PFSK-1 (cell line): ENCODE measurements around the gene CLMN.

Source experiments
- FOXP2 ChIP-seq: optimal IDR thresholded peaks from 2 replicates; pipeline ENCODE3; 2011; ENCODE audit warnings: borderline replicate concordance, control low read depth, inconsistent platforms; ENCODE audit not compliant: insufficient read depth; ENCODE audit errors: extremely low read length, extremely low read depth
- POLR2AphosphoS5 ChIP-seq: IDR thresholded peaks from 2 replicates; pipeline ENCODE4 v1.6.1; 2012; ENCODE audit warnings: low read depth, mild to moderate bottlenecking, control low read depth, low read length, moderate library complexity
- SIN3A ChIP-seq: IDR thresholded peaks from 2 replicates; pipeline ENCODE4 v1.6.1; 2012; ENCODE audit warnings: mild to moderate bottlenecking, low read length, moderate library complexity, borderline replicate concordance; ENCODE audit not compliant: insufficient read depth
- TAF1 ChIP-seq: IDR thresholded peaks from 2 replicates; pipeline ENCODE4 v1.6.1; 2012; ENCODE audit warnings: low read length, control low read depth, borderline replicate concordance; ENCODE audit not compliant: insufficient read depth
- TF ChIP-seq, protein P1 (sequence below), 2 experiments: IDR thresholded peaks; 2 replicates each; pipeline versions ENCODE4 v1.6.1 to v1.8.0; 2011 to 2012; ENCODE audit warnings: low read depth in 2 of 2, low read length in 2 of 2, control low read depth in 1 of 2, inconsistent platforms in 1 of 2, mild to moderate bottlenecking in 1 of 2, moderate library complexity in 1 of 2; ENCODE audit not compliant: insufficient read depth in 1 of 2

The CLMN gene

DNA sequence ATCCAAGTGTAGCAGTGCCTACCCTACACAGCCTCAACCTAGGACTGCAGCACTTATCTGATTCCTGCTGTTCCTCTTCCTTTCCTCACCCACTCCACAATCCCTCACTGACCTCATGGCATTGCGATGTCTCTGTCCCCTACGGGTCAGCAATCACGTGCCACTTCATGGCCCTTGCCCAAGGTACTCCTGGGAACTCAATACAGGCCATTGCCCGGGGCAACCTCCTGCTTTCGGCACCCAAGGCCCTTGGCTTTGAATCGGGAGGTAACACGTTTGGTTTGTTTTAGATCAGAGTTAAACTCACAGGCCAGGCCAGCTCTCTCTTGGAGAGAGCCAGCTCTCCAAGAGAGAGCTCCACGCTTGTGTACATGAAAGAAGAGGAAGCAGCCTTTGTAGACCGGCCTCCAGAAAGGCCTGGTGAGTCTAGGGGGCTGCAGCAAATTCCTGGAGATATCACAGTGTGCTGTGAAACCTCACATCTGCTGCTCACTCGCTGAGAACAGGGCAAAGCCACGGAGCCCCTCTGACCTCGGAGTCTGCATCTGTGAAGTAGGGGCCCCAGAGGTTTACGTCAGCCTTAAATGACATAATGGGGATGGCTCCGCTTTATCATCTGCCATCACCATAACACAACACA, 12.2 kb downstream of the CLMN start:
- TF ChIP-seq POLR2AphosphoS5 = no peak
- TF ChIP-seq, protein P1, sequence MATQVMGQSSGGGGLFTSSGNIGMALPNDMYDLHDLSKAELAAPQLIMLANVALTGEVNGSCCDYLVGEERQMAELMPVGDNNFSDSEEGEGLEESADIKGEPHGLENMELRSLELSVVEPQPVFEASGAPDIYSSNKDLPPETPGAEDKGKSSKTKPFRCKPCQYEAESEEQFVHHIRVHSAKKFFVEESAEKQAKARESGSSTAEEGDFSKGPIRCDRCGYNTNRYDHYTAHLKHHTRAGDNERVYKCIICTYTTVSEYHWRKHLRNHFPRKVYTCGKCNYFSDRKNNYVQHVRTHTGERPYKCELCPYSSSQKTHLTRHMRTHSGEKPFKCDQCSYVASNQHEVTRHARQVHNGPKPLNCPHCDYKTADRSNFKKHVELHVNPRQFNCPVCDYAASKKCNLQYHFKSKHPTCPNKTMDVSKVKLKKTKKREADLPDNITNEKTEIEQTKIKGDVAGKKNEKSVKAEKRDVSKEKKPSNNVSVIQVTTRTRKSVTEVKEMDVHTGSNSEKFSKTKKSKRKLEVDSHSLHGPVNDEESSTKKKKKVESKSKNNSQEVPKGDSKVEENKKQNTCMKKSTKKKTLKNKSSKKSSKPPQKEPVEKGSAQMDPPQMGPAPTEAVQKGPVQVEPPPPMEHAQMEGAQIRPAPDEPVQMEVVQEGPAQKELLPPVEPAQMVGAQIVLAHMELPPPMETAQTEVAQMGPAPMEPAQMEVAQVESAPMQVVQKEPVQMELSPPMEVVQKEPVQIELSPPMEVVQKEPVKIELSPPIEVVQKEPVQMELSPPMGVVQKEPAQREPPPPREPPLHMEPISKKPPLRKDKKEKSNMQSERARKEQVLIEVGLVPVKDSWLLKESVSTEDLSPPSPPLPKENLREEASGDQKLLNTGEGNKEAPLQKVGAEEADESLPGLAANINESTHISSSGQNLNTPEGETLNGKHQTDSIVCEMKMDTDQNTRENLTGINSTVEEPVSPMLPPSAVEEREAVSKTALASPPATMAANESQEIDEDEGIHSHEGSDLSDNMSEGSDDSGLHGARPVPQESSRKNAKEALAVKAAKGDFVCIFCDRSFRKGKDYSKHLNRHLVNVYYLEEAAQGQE (IDR thresholded peaks at IDR 0.05; ENCODE audit: insufficient read depth in 1 of 2, low read depth in 2 of 2, low read length in 2 of 2) = no peak
- no peak for TF ChIP-seq FOXP2
- TF ChIP-seq TAF1 = no peak
- TF ChIP-seq SIN3A = no peak

DNA sequence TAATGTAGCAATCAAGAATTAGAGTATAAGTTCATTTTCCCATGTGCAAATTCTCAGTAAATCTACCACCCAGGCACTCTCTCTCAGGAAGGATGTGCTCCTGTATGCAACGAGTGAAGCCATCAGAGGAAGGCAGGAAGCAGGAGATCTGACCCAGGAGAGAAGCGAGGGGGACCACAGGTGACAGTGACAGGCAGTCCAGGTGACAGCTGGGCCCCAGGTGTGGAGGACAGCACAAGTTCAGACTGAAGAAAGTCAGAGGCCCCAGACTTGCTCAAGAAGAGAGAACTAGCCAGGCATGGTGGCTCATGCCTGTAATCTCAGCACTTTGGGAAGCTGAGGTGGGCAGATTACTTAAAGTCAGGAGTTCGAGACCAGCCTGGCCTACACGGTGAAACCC, 13.8 kb downstream of the CLMN start:
- TF ChIP-seq, protein P1 (IDR thresholded peaks at IDR 0.05; ENCODE audit: insufficient read depth in 1 of 2, low read depth in 2 of 2, low read length in 2 of 2) = no peak
- TF ChIP-seq FOXP2 = no peak
- TF ChIP-seq POLR2AphosphoS5 = no peak
- no peak for TF ChIP-seq SIN3A
- no peak for TF ChIP-seq TAF1

DNA sequence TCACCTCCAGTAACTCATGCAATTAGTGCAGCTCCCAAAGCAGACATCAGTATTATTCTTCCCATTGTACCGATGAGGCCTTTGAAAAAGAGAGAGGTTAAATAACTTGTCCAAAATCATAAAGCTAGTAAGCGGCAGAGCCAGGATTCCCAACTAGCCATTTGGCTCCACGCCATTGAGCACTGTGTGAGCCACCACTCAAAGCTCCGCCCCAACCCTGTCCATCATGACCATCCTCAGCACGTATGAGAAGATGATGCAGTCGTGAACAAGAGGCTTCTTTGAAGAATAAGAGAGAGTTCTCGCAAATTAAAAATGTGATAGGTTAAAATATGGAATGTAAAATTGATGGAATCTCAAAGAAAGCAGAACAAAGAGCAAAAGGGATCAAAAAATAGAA, 14.6 kb downstream of the CLMN start:
- TF ChIP-seq POLR2AphosphoS5 (no peak), SIN3A (no peak), FOXP2 (no peak)
- TF ChIP-seq, protein P1 (IDR thresholded peaks at IDR 0.05; ENCODE audit: insufficient read depth in 1 of 2, low read depth in 2 of 2, low read length in 2 of 2) = no peak

DNA sequence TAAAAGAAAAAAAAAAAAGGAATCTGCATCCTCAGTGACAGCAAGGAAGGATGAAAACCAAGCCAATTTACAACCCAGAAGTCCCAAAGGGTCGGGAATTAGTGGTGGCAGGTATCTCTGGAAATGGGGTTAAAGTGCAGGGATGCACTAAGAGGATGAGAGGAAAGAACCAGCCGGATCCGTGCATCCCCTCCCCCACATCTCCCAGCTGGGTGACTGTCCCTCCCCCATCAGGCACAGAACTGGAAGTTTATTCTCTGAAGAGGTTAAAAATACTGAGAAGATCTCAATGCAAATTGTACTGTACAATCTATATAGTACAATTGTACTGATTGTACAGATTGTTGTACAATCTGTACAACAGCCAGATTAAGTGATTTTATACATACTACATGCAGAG, 15.4 kb downstream of the CLMN start:
- TF ChIP-seq, protein P1 (IDR thresholded peaks at IDR 0.05; ENCODE audit: insufficient read depth in 1 of 2, low read depth in 2 of 2, low read length in 2 of 2) = no peak
- TF ChIP-seq SIN3A (no peak), TAF1 (no peak), POLR2AphosphoS5 (no peak), FOXP2 (no peak)

DNA sequence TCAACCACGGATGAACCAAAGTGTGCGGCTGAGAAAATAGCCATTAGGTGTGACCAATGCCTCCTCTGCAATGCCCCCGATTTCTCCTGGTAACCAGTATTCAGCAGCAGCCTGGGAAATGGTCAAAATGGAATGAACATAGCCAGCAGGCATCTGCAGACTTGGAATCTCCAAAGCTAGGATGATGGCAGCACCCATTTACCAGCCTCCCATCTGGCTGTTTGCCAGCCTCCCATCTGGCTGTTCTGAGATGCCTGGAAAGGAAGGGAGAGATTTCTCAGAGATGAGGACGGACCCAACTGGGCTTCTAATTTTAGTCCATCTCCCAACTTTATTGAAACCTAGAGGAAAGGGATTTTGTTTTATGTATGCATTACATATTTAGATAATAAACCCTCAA, 16.2 kb downstream of the CLMN start:
- TF ChIP-seq SIN3A (no peak), POLR2AphosphoS5 (no peak), TAF1 (no peak), FOXP2 (no peak)
- TF ChIP-seq, protein P1 (IDR thresholded peaks at IDR 0.05; ENCODE audit: insufficient read depth in 1 of 2, low read depth in 2 of 2, low read length in 2 of 2) = no peak
